Measurements from ENCODE around the gene PGBD2.
"Not testable (repeated sequence)": the region's sequence is repeated elsewhere in the genome, so short reads cannot be mapped to it uniquely, and the experiment has no call there.

The PGBD2 gene

GRCh38 chr1:248886237-248886895 lies 19.7 kb upstream of the PGBD2 start:
- Histone ChIP-seq H3K27ac (peak overlapping the region; percentile 25; the same call in 1 of the 2 replicates), H3K4me1 (peaks cover 29% of the 10 kb centered on the region), H3K9ac (no peak overlapping the region; the same call in 1 of the 2 replicates), H3K27me3 (no peaks in the 10 kb centered on the region), H3K36me3 (no peaks in the 10 kb centered on the region), H3K4me3 (no peak overlapping the region), H3K9me3 (no peaks in the 10 kb centered on the region; the same call in 1 of the 2 replicates), H3K4me2 (peak overlapping the region; percentile 73), H4K20me1 (no peaks in the 10 kb centered on the region)
- TF ChIP-seq Cebpa-rat (IDR thresholded peaks at IDR 0.05): no peak

- H3K27me3 ChIP-seq, H3K9me3 ChIP-seq, H4K20me1 ChIP-seq, H3K27ac ChIP-seq, H3K36me3 ChIP-seq, H3K4me3 ChIP-seq, H3K9ac ChIP-seq, H3K4me2 ChIP-seq: not testable (repeated sequence)
- H3K4me1 ChIP-seq: peaks cover 40% of the 10 kb centered on the region
These were observed 16.2 kb upstream of the PGBD2 start for GRCh38 chr1:248889914-248890243.

GRCh38 chr1:248890549-248891498 lies 15.2 kb upstream of the PGBD2 start:
- H3K4me2 ChIP-seq: no peak overlapping the region

DNA sequence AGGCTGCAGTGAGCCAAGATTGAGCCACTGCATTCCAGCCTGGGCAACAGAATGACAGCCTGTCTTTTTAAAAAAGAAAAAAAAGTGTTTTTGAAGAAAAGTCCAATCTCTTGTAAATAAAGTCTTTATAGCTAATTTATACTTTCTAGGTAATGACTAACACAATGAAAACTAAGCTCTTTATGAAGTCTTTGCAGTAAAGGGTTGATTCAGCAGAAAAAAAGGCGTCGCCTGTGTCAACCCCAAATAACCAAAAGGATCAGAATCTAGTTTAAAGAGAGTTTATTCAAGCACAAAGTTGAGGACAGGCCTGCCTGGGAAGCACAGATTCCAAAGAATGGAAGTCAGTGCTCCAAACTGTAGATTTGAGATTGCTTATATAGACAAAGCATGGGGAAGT lies 14.3 kb upstream of the PGBD2 start:
- H3K36me3 ChIP-seq: no peaks in the 10 kb centered on the region
- no peaks in the 10 kb centered on the region for H3K9me3 ChIP-seq
- no peak overlapping the region for H3K9ac ChIP-seq
- H3K4me3 ChIP-seq: no peak overlapping the region
- no peak overlapping the region for H3K27ac ChIP-seq
- no peak overlapping the region for H3K4me2 ChIP-seq
- no peaks in the 10 kb centered on the region for H4K20me1 ChIP-seq
- peaks cover 30% of the 10 kb centered on the region for H3K4me1 ChIP-seq
- no peaks in the 10 kb centered on the region for H3K27me3 ChIP-seq
- no peak for TF ChIP-seq Cebpa-rat (IDR thresholded peaks at IDR 0.05)

More at GRCh38 chr1:248890549-248891498, 15.2 kb upstream of the PGBD2 start:
- Histone ChIP-seq H3K36me3 (no peaks in the 10 kb centered on the region), H3K9me3 (no peaks in the 10 kb centered on the region), H3K27me3 (no peaks in the 10 kb centered on the region), H3K9ac (no peak overlapping the region), H4K20me1 (no peaks in the 10 kb centered on the region), H3K27ac (no peak overlapping the region), H3K4me3 (no peak overlapping the region), H3K4me1 (peaks cover 39% of the 10 kb centered on the region)
- no peak for TF ChIP-seq Cebpa-rat (IDR thresholded peaks at IDR 0.05)

GRCh38 chr1:248892590-248892989 lies 13.4 kb upstream of the PGBD2 start:
- Histone ChIP-seq H3K9me3 (no peaks in the 10 kb centered on the region), H3K4me3 (no peak overlapping the region), H3K9ac (no peak overlapping the region), H3K4me2 (peak overlapping the region; percentile 24; the same call in 1 of the 2 replicates), H3K27ac (no peak overlapping the region), H3K27me3 (no peaks in the 10 kb centered on the region), H3K36me3 (no peaks in the 10 kb centered on the region), H3K4me1 (peaks cover 25% of the 10 kb centered on the region), H4K20me1 (no peaks in the 10 kb centered on the region)
- no peak for TF ChIP-seq Cebpa-rat (IDR thresholded peaks at IDR 0.05)

GRCh38 chr1:248894837-248895236 lies 11.2 kb upstream of the PGBD2 start:
- H3K9ac ChIP-seq: no peak overlapping the region
- H3K27me3 ChIP-seq: no peaks in the 10 kb centered on the region
- H3K4me2 ChIP-seq: peak overlapping the region; percentile 59
- peaks cover 30% of the 10 kb centered on the region for H3K4me1 ChIP-seq
- H3K4me3 ChIP-seq: no peak overlapping the region
- TF ChIP-seq Cebpa-rat (IDR thresholded peaks at IDR 0.05): no peak
- no peaks in the 10 kb centered on the region for H4K20me1 ChIP-seq
- no peaks in the 10 kb centered on the region for H3K9me3 ChIP-seq
- no peaks in the 10 kb centered on the region for H3K36me3 ChIP-seq
- peak overlapping the region; percentile 18; the same call in 1 of the 2 replicates for H3K27ac ChIP-seq

GRCh38 chr1:248897412-248898337 lies 8.4 kb upstream of the PGBD2 start:
- Histone ChIP-seq H4K20me1 (no peaks in the 10 kb centered on the region), H3K36me3 (no peaks in the 10 kb centered on the region), H3K4me1 (peaks cover 25% of the 10 kb centered on the region), H3K9me3 (no peaks in the 10 kb centered on the region), H3K27me3 (no peaks in the 10 kb centered on the region), H3K4me2 (0 out of 2 replicates have a peak overlapping the region, but pooled peaks have one; percentile 1), H3K9ac (no peak overlapping the region), H3K4me3 (no peak overlapping the region), H3K27ac (no peak overlapping the region)
- no peak for TF ChIP-seq Cebpa-rat (IDR thresholded peaks at IDR 0.05)

DNA sequence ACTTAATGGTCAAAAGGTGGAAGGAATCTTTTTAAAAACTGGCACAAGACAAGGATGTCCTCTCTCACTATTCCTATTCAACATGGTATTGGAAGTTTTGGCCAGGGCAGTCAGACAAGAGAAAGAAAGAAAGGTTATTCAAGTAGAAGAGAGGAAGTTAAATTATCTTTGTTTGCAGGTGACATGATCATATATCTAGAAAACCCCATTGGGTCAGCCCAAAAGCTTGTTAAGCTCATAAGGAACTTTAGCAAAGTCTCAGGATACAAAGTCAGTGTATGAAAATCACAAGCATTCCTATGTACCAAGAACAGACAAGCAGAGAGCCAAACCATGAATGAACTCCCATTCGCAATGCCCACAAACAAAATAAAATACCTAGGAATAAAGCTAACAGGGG lies 5.4 kb upstream of the PGBD2 start:
- no peaks in the 10 kb centered on the region for H3K36me3 ChIP-seq
- H3K4me2 ChIP-seq: no peak overlapping the region
- H3K4me1 ChIP-seq: peaks cover 13% of the 10 kb centered on the region
- H3K9ac ChIP-seq: no peak overlapping the region
- no peaks in the 10 kb centered on the region for H3K9me3 ChIP-seq
- TF ChIP-seq Cebpa-rat (IDR thresholded peaks at IDR 0.05): no peak
- H4K20me1 ChIP-seq: no peaks in the 10 kb centered on the region
- H3K27ac ChIP-seq: no peak overlapping the region
- no peak overlapping the region for H3K4me3 ChIP-seq
- no peaks in the 10 kb centered on the region for H3K27me3 ChIP-seq

GRCh38 chr1:248901578-248901977 lies 4.5 kb upstream of the PGBD2 start:
- H4K20me1 ChIP-seq: no peaks in the 10 kb centered on the region
- H3K9me3 ChIP-seq: no peaks in the 10 kb centered on the region
- no peaks in the 10 kb centered on the region for H3K27me3 ChIP-seq
- no peak for TF ChIP-seq Cebpa-rat (IDR thresholded peaks at IDR 0.05)
- peaks cover 13% of the 10 kb centered on the region for H3K4me1 ChIP-seq
- H3K27ac ChIP-seq: no peak overlapping the region
- H3K4me3 ChIP-seq: no peak overlapping the region
- H3K4me2 ChIP-seq: no peak overlapping the region
- H3K36me3 ChIP-seq: no peaks in the 10 kb centered on the region
- H3K9ac ChIP-seq: no peak overlapping the region

All from BLaER1 (cell line).